ENCODE measurements around the gene CLPSL2. TPM values are rescaled to one million over a fixed set of nuclear protein-coding genes. Genes with fewer than 3 reads are reported as not detected.

CLPSL2 gene
- polyA plus RNA-seq (2013, experiment 1 of 4): not detected
- 1.3 TPM for polyA plus RNA-seq (2013, experiment 2 of 4)
- 1.3 TPM for polyA plus RNA-seq (2013, experiment 3 of 4)
- polyA plus RNA-seq (2013, experiment 4 of 4): 2.4 TPM

- H3K27ac ChIP-seq (ENCODE audit: insufficient read depth, low read depth, low read length, poor library complexity, severe bottlenecking): no peak within 1 kb of the TSS
- peak within 1 kb of the TSS; percentile 48 for H3K4me3 ChIP-seq (ENCODE audit: insufficient read depth, low read depth, low read length)
- H3K27me3 ChIP-seq (ENCODE audit: control insufficient read depth, insufficient read depth, low read length, poor library complexity, severe bottlenecking): peaks cover 8% of the 10 kb centered on the region
- 2 to 4% methylated on average over 55 to 56 of the region's 56 CpGs for WGBS, 2 experiments
- no peaks in the 10 kb centered on the region for H3K9me3 ChIP-seq (ENCODE audit: control insufficient read depth, low read length)
- H3K36me3 ChIP-seq (ENCODE audit: control insufficient read depth, insufficient read depth, low read length): no peaks in the 10 kb centered on the region
- H3K4me1 ChIP-seq (ENCODE audit: control insufficient read depth, insufficient read depth, low read length): peaks cover under 1% of the 10 kb centered on the region
Measured at GRCh38 chr6:35776364-35777215, at the start of gene CLPSL2. Gene CLPSL2, plus strand, starts transcription at chr6:35776598. Its CDS starts 21 bp downstream, at chr6:35776619.

- Histone ChIP-seq H3K27me3 (ENCODE audit: control insufficient read depth, insufficient read depth, low read length, poor library complexity, severe bottlenecking) (no peaks in the 10 kb centered on the region), H3K4me1 (ENCODE audit: control insufficient read depth, insufficient read depth, low read length) (peaks cover 54% of the 10 kb centered on the region), H3K4me3 (ENCODE audit: insufficient read depth, low read depth, low read length) (peak overlapping the region; percentile 59), H3K9me3 (ENCODE audit: control insufficient read depth, low read length) (no peaks in the 10 kb centered on the region), H3K36me3 (ENCODE audit: control insufficient read depth, insufficient read depth, low read length) (no peaks in the 10 kb centered on the region), H3K27ac (ENCODE audit: insufficient read depth, low read depth, low read length, poor library complexity, severe bottlenecking) (peak overlapping the region; percentile 51)
- 2 to 3% methylated on average over 29 of the region's 29 CpGs for WGBS, 2 experiments
Measured at GRCh38 chr6:35727231-35727934, 49.0 kb upstream of the CLPSL2 start.

- peak overlapping the region; percentile 59 for H3K4me3 ChIP-seq (ENCODE audit: insufficient read depth, low read depth, low read length)
- WGBS, 2 experiments: 1 to 2% methylated on average over 57 of the region's 57 CpGs
- H3K36me3 ChIP-seq (ENCODE audit: control insufficient read depth, insufficient read depth, low read length): no peaks in the 10 kb centered on the region
- H3K4me1 ChIP-seq (ENCODE audit: control insufficient read depth, insufficient read depth, low read length): peaks cover 61% of the 10 kb centered on the region
- no peaks in the 10 kb centered on the region for H3K27me3 ChIP-seq (ENCODE audit: control insufficient read depth, insufficient read depth, low read length, poor library complexity, severe bottlenecking)
- H3K27ac ChIP-seq (ENCODE audit: insufficient read depth, low read depth, low read length, poor library complexity, severe bottlenecking): peak overlapping the region; percentile 51
- no peaks in the 10 kb centered on the region for H3K9me3 ChIP-seq (ENCODE audit: control insufficient read depth, low read length)
Measured at GRCh38 chr6:35727935-35728682, 48.3 kb upstream of the CLPSL2 start.

- H3K4me1 ChIP-seq (ENCODE audit: control insufficient read depth, insufficient read depth, low read length): peaks cover 66% of the 10 kb centered on the region
- no peak overlapping the region for H3K27ac ChIP-seq (ENCODE audit: insufficient read depth, low read depth, low read length, poor library complexity, severe bottlenecking)
- peak overlapping the region; percentile 59 for H3K4me3 ChIP-seq (ENCODE audit: insufficient read depth, low read depth, low read length)
- 54 to 59% methylated on average over 11 to 12 of the region's 12 CpGs for WGBS, 2 experiments
- no peaks in the 10 kb centered on the region for H3K36me3 ChIP-seq (ENCODE audit: control insufficient read depth, insufficient read depth, low read length)
- no peaks in the 10 kb centered on the region for H3K27me3 ChIP-seq (ENCODE audit: control insufficient read depth, insufficient read depth, low read length, poor library complexity, severe bottlenecking)
- no peaks in the 10 kb centered on the region for H3K9me3 ChIP-seq (ENCODE audit: control insufficient read depth, low read length)
Measured at GRCh38 chr6:35728683-35729678, 47.4 kb upstream of the CLPSL2 start.

- Histone ChIP-seq H3K4me3 (ENCODE audit: insufficient read depth, low read depth, low read length) (no peak overlapping the region), H3K27ac (ENCODE audit: insufficient read depth, low read depth, low read length, poor library complexity, severe bottlenecking) (no peak overlapping the region), H3K36me3 (ENCODE audit: control insufficient read depth, insufficient read depth, low read length) (no peaks in the 10 kb centered on the region), H3K9me3 (ENCODE audit: control insufficient read depth, low read length) (no peaks in the 10 kb centered on the region), H3K4me1 (ENCODE audit: control insufficient read depth, insufficient read depth, low read length) (peaks cover 62% of the 10 kb centered on the region), H3K27me3 (ENCODE audit: control insufficient read depth, insufficient read depth, low read length, poor library complexity, severe bottlenecking) (no peaks in the 10 kb centered on the region)
- 38 to 42% methylated on average over 2 of the region's 2 CpGs for WGBS, 2 experiments
Measured at GRCh38 chr6:35729722-35730121, 46.7 kb upstream of the CLPSL2 start.

GRCh38 chr6:35730745-35731413, 45.5 kb upstream of the CLPSL2 start:
- peak overlapping the region; percentile 37 for H3K27ac ChIP-seq (ENCODE audit: insufficient read depth, low read depth, low read length, poor library complexity, severe bottlenecking)
- H3K36me3 ChIP-seq (ENCODE audit: control insufficient read depth, insufficient read depth, low read length): no peaks in the 10 kb centered on the region
- H3K9me3 ChIP-seq (ENCODE audit: control insufficient read depth, low read length): no peaks in the 10 kb centered on the region
- 9 to 11% methylated on average over 12 to 15 of the region's 15 CpGs for WGBS, 2 experiments
- peaks cover 50% of the 10 kb centered on the region for H3K4me1 ChIP-seq (ENCODE audit: control insufficient read depth, insufficient read depth, low read length)
- no peaks in the 10 kb centered on the region for H3K27me3 ChIP-seq (ENCODE audit: control insufficient read depth, insufficient read depth, low read length, poor library complexity, severe bottlenecking)
- peak overlapping the region; percentile 2 for H3K4me3 ChIP-seq (ENCODE audit: insufficient read depth, low read depth, low read length)

- no peaks in the 10 kb centered on the region for H3K9me3 ChIP-seq (ENCODE audit: control insufficient read depth, low read length)
- peak overlapping the region; percentile 75 for H3K4me3 ChIP-seq (ENCODE audit: insufficient read depth, low read depth, low read length)
- H3K27me3 ChIP-seq (ENCODE audit: control insufficient read depth, insufficient read depth, low read length, poor library complexity, severe bottlenecking): no peaks in the 10 kb centered on the region
- peaks cover 46% of the 10 kb centered on the region for H3K4me1 ChIP-seq (ENCODE audit: control insufficient read depth, insufficient read depth, low read length)
- H3K27ac ChIP-seq (ENCODE audit: insufficient read depth, low read depth, low read length, poor library complexity, severe bottlenecking): peak overlapping the region; percentile 97
- no peaks in the 10 kb centered on the region for H3K36me3 ChIP-seq (ENCODE audit: control insufficient read depth, insufficient read depth, low read length)
- 0% methylated on average over 22 to 23 of the region's 23 CpGs for WGBS, 2 experiments
Measured at GRCh38 chr6:35731414-35731735, 45.0 kb upstream of the CLPSL2 start.

GRCh38 chr6:35731736-35732532, 44.5 kb upstream of the CLPSL2 start:
- Histone ChIP-seq H3K36me3 (ENCODE audit: control insufficient read depth, insufficient read depth, low read length) (no peaks in the 10 kb centered on the region), H3K4me1 (ENCODE audit: control insufficient read depth, insufficient read depth, low read length) (peaks cover 40% of the 10 kb centered on the region), H3K27ac (ENCODE audit: insufficient read depth, low read depth, low read length, poor library complexity, severe bottlenecking) (peak overlapping the region; percentile 97), H3K4me3 (ENCODE audit: insufficient read depth, low read depth, low read length) (peak overlapping the region; percentile 75), H3K9me3 (ENCODE audit: control insufficient read depth, low read length) (no peaks in the 10 kb centered on the region), H3K27me3 (ENCODE audit: control insufficient read depth, insufficient read depth, low read length, poor library complexity, severe bottlenecking) (no peaks in the 10 kb centered on the region)
- 1 to 2% methylated on average over 61 of the region's 61 CpGs for WGBS, 2 experiments

All from ectodermal cell (in vitro differentiated cells).